ENCODE measurements around the gene MIOS. TPM values are rescaled to one million over a fixed set of nuclear protein-coding genes. Genes with fewer than 3 reads are reported as not detected.

Gene MIOS
- total RNA-seq, 1 donor from 2014 or later, result 27.8 TPM

DNA sequence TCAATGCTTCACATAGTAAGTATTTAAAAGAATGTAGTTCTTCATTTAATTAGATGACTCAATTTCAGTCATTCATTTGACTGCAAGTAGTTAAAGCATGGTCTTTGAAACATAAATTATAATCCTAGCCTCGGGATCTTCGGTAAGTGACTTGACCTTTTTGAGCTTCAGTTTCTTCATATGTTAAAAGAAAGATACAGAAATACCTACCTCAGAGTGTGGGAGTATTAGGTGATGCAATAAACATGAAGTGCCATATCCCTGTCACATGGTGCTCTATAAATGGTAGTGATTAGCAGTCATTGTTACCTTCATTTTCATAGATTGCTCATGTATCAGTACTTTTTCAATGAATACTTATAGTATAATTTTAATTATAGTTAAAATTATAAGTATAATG, 42.6 kb downstream of the MIOS start:
- Histone ChIP-seq H3K4me3 (no peak overlapping the region), H3K4me1 (no peaks in the 10 kb centered on the region), H3K27ac (no peak overlapping the region), H3K9me3 (no peaks in the 10 kb centered on the region), H3K27me3 (no peaks in the 10 kb centered on the region), H3K36me3 (peaks cover 21% of the 10 kb centered on the region)
- DNase-seq, result no peak
- TF ChIP-seq, protein P1, sequence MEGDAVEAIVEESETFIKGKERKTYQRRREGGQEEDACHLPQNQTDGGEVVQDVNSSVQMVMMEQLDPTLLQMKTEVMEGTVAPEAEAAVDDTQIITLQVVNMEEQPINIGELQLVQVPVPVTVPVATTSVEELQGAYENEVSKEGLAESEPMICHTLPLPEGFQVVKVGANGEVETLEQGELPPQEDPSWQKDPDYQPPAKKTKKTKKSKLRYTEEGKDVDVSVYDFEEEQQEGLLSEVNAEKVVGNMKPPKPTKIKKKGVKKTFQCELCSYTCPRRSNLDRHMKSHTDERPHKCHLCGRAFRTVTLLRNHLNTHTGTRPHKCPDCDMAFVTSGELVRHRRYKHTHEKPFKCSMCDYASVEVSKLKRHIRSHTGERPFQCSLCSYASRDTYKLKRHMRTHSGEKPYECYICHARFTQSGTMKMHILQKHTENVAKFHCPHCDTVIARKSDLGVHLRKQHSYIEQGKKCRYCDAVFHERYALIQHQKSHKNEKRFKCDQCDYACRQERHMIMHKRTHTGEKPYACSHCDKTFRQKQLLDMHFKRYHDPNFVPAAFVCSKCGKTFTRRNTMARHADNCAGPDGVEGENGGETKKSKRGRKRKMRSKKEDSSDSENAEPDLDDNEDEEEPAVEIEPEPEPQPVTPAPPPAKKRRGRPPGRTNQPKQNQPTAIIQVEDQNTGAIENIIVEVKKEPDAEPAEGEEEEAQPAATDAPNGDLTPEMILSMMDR (IDR thresholded peaks at IDR 0.05), result no peak
- ATAC-seq, result no peak
- intact Hi-C loops (cut with DNase I), result no loop called here

DNA sequence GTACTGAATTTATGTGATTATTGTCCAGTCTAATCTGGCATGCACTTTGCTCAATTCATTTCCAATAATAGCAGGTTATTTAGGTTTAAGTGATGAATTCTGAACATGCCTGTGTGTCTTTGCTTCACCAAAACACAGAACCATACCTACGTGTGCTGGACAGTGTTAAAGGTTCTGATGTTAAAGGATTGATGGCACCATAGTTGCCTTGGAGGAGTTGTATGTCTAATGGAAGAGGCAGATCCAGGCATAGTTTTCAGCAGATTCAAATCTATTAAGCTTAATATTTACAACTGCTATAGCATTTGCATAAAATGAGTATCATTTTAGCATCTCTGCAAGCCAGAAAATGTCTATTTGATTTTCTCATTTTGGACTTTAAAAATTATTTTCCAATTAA, 45.8 kb downstream of the MIOS start:
- DNase-seq, result no peak
- peaks cover 11% of the 10 kb centered on the region for H3K36me3 ChIP-seq
- no peaks in the 10 kb centered on the region for H3K4me1 ChIP-seq
- TF ChIP-seq, protein P1 (IDR thresholded peaks at IDR 0.05), result no peak
- intact Hi-C loops (cut with DNase I), result no loop called here
- no peaks in the 10 kb centered on the region for H3K9me3 ChIP-seq
- no peak for ATAC-seq
- H3K4me3 ChIP-seq, result no peak overlapping the region
- H3K27ac ChIP-seq, result no peak overlapping the region
- H3K27me3 ChIP-seq, result no peaks in the 10 kb centered on the region

DNA sequence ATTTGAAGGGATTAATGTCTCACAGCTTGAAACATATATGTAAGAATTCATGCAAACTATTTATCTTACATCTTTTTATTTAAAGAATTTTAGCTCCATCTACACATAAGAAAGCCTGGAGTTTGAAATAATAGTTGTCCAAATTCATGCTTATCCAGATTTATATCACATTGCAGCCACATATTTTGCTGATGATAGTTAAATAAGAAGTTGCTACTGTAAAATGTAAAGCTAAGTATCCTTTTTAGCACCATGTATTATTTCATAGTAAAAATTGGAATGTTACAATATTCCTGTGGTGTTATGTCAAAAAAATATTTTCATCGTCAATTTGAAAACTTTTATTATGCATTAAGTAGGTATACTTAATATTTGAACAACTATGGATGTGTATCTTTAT, 46.5 kb downstream of the MIOS start:
- Histone ChIP-seq H3K9me3 (no peaks in the 10 kb centered on the region), H3K4me1 (no peaks in the 10 kb centered on the region), H3K27ac (no peak overlapping the region), H3K36me3 (peaks cover 4% of the 10 kb centered on the region), H3K27me3 (no peaks in the 10 kb centered on the region), H3K4me3 (no peak overlapping the region)
- TF ChIP-seq, protein P1 (IDR thresholded peaks at IDR 0.05), result no peak
- DNase-seq (no peak), ATAC-seq (no peak)
- intact Hi-C loops (cut with DNase I), result no loop called here

DNA sequence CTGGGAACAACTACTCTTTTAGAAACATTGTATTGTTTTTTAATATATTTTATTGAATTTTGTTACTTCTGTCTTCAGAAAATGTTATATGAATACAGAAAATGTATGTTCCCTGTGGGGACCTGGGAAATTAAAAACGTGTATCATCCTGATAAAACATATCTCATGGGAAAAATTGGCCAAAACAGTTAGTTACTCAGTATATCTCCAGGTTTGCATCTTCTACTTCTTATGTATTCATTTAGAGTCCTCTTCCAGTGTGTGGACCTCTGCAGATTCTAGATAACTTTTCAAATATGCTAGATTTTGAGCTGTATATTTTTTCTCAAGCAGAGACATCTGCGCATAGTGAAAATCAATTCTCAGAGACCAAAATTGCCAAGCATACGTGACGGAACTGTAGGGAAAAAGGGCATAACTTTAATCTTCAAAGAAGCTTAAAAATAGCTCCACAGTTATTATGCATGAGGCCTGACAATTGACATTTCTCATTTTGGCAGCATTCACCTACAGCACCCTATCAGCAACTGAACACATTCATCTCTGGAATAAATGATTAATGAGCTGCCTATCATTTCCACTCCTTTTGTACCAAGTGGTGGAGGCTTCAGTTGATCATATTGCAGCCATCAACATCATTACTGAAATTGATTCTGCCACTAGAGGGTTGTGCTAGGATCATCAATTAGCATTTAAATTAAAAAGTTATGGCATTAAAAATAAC, 47.5 kb downstream of the MIOS start:
- intact Hi-C loops (cut with DNase I), result no loop called here
- no peaks in the 10 kb centered on the region for H3K36me3 ChIP-seq

DNA sequence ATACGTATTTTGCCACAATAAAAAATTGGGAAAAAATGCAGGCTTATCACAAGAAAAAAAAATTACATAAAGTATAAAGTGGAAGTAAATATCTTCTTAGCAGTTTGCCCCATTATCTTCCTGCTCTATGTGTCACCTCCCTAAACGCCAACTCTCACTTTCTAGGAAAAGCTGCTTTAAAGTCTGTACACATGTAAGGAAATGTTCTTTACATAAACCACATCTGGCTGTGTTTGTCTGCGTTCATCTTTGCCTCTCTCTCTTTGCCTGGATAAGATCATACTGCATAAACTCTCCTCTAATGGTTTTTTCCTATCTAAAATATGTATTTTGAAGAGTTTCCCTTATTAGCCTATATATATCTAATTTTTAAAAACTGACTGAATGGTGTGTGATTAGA, 50.9 kb downstream of the MIOS start:
- TF ChIP-seq, protein P1 (IDR thresholded peaks at IDR 0.05), result no peak
- ATAC-seq (no peak), DNase-seq (no peak)
- no peak overlapping the region for H3K4me3 ChIP-seq
- no peaks in the 10 kb centered on the region for H3K27me3 ChIP-seq
- intact Hi-C loops (cut with DNase I), result no loop called here
- H3K9me3 ChIP-seq, result no peaks in the 10 kb centered on the region
- H3K36me3 ChIP-seq, result no peaks in the 10 kb centered on the region
- no peak overlapping the region for H3K27ac ChIP-seq
- no peaks in the 10 kb centered on the region for H3K4me1 ChIP-seq

More for the DNA sequence above, 47.5 kb downstream of the MIOS start:
- TF ChIP-seq, protein P1 (IDR thresholded peaks at IDR 0.05), result no peak
- Histone ChIP-seq H3K27me3 (no peaks in the 10 kb centered on the region), H3K9me3 (no peaks in the 10 kb centered on the region), H3K4me1 (no peaks in the 10 kb centered on the region), H3K27ac (no peak overlapping the region), H3K4me3 (no peak overlapping the region)
- DNase-seq (no peak), ATAC-seq (no peak)

DNA sequence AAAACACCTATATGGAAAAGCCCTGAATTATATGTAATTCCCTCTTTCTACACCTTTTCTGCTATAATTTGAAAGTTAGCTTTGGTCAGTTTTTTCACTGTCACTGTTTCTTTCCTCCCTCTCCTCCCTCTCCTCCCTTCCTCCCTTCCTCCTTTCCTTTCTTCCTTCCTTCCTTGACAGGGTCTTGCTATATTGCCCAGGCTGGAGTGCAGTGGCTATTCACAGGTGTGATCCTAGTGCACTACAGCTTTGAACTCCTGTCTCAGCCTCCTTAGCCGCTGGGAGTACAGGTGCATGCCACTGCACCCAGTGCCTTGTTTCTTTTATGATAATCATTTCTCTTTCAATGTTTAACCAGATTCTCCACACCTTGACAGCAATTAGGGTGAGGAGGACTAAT, 51.7 kb downstream of the MIOS start:
- DNase-seq, result no peak
- Histone ChIP-seq H3K27me3 (no peaks in the 10 kb centered on the region), H3K36me3 (no peaks in the 10 kb centered on the region), H3K27ac (no peak overlapping the region), H3K4me3 (no peak overlapping the region), H3K9me3 (no peaks in the 10 kb centered on the region), H3K4me1 (no peaks in the 10 kb centered on the region)
- ATAC-seq, result no peak
- TF ChIP-seq, protein P1 (IDR thresholded peaks at IDR 0.05), result no peak
- intact Hi-C loops (cut with DNase I), result no loop called here
